Umbilical cord (tissue), 2 donors: ENCODE data around the gene MAGI1. TPM values are rescaled to one million over a fixed set of nuclear protein-coding genes. Genes with fewer than 3 reads are reported as not detected.
"Not testable (repeated sequence)": the region's sequence is repeated elsewhere in the genome, so short reads cannot be mapped to it uniquely, and the experiment has no call there.

Source experiments
- DNase-seq: peaks from one replicate; pipeline ENCODE4 v3.0.0-alpha.2; 2015; ENCODE audit warnings: low spot score
- total RNA-seq: library from RNA; depleted of rRNA; stranded (reverse); fragments of >200 nt; gene quantifications from one replicate; pipeline ENCODE4 v1.2.3, GENCODE V29; 2014; ENCODE audit warnings: low replicate concordance; ENCODE audit not compliant: insufficient read depth

Gene MAGI1
- total RNA-seq, 1 donor from 2014 or later, result 34.7 TPM

GRCh38 chr3:65565744-65566143 is 473.0 kb downstream of the MAGI1 start:
- DNase-seq, result not testable (repeated sequence)

- DNase-seq, result no peak
Measured at GRCh38 chr3:65564483-65564882, 474.2 kb downstream of the MAGI1 start.

GRCh38 chr3:65563861-65564260 is 474.9 kb downstream of the MAGI1 start:
- DNase-seq, result no peak

GRCh38 chr3:65562447-65562846 is 476.3 kb downstream of the MAGI1 start:
- no peak for DNase-seq

DNA sequence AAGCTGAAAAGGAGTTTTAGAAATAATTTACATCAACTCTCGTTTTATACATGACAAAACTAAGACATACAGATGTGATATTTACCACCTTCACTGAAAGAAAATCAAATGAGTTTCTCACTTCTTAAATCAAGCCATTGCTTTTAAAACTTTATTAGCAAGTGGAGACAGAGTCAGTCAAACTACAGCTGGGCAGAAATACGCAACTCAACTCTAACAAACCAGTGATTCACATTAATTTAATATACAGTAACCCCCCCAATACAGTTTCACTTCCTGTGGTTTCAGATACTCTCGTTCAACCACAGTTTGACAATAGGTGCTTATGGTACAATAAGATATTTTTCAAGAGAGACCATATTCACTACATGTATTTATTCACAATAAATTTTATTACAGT is 477.1 kb downstream of the MAGI1 start:
- DNase-seq, result no peak

DNA sequence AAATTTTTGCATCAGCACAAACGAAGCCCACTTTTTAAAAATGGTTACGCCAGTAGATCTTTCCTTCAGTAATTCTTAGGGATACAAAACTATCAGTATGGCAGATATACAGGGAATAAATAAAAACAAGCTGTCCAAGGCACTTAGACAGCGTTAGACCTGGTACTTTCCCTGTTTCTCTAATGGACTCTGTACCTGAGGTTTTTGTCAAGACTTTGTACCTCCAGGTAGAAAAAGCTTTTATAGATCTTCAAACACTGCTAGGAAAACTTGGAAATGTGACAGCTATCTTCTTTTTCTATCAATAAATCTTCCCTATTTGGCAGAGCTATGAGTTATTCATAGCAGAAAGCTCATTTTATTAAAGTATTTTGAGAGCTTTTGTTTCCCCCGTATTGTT is 477.8 kb downstream of the MAGI1 start:
- no peak for DNase-seq

DNA sequence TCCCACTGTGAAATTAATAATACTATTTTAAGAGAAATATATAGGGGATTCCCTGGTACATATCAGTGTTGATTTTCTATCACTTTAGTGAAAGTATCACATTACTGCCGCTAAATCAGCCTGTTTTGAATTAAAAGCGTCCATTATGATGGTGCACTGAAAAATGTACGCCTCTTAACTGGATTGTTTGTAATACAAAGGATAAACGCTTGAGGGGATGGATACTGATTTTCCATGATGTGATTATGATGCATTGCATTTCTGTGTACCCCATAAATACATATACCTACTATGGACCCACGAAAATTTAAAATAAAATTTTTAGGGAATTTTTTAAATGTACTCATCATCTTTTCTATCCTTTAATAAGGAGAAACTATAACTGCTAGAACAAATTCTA is 478.6 kb downstream of the MAGI1 start:
- DNase-seq, result no peak

- DNase-seq, result no peak
Measured at GRCh38 chr3:65559643-65560042, 479.1 kb downstream of the MAGI1 start.

DNA sequence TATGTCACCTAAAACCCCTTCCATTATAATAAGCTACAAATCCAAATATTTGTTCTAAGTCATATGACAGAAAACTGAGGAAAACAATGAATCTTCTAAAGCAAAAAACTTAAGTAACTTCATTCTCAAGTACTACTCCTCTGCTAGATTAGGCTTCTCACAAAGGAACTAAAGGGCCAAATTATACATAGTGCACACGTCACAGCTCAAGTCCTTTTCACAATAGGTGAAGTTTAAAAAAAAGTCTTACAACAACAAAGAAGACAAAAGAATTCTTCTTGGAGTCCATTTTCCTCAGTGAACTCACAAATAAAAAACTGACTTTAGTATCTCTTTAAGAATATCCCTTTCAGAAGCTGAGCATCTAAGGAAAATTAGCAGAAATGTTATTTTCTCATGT is 479.9 kb downstream of the MAGI1 start:
- DNase-seq, result no peak

- DNase-seq, result no peak
Measured at GRCh38 chr3:65557899-65558564, 480.7 kb downstream of the MAGI1 start.

DNA sequence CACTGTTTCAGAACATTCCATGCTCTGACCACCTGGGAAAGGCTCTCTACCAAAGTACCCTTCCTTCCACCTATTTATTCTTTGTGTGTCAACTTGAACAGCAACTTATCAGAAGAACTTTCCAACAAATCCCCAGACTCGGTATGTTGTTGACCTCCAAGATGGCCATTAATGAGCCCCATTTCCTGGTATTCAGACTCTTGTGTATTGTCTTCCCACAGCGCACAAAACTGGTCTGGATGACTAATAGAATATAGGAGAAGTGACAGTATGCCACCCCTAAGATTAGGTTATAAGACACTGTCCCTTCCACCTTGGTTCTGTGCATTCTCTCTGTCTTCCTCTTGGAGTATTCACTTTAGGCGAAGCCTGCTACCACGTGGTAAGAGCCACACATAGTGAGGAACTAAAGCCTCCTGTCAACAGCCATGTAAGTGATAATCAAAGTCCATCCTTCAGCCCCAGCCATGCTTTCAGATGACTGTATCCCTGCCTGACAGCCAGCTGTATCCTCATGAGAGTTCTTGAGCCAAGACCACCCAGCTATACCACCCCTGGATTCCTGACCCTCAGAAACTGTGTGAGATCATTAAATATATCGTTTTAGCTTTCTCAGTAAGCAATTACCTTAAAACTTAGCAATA is 481.7 kb downstream of the MAGI1 start:
- no peak for DNase-seq

DNA sequence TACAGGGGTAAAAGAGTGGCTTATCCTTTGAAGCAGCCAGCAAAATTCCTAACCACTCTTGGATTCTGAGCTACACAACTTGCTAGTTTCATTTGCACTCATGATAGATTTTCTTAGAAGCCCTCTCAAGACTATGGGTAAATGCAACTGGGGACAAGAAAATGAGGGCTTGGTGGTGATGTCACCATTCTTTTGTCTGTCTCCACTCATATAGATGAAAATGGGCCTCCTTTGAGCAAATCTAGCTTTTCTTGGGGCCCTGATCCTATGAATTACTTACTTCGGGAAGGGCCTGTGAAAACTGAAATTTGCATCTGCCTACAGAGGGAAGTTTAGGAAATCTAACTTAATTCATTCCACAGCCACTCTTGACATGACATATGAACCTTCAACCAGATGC is 486.3 kb downstream of the MAGI1 start:
- no peak for DNase-seq

GRCh38 chr3:65551945-65552344 is 486.8 kb downstream of the MAGI1 start:
- no peak for DNase-seq

DNA sequence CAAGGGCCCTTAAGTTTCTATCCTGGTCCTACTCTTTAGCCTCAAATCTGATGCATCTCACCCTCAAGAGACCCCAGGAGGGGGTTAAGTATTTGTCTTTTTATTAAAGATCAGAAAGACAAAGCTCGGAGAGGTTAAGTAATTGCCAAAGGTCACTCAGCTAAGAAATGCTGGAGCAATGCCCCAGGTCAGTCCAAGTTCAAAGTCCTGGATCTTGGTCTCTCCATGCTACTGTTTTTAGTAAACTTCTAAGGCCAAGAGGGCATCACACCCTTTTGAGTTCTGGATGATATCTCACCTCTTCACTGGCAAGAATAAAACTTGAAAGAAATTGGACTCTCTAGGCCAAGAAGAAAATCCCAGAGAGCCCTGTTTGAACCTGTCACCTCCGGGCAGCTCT is 488.6 kb downstream of the MAGI1 start:
- DNase-seq, result no peak

DNA sequence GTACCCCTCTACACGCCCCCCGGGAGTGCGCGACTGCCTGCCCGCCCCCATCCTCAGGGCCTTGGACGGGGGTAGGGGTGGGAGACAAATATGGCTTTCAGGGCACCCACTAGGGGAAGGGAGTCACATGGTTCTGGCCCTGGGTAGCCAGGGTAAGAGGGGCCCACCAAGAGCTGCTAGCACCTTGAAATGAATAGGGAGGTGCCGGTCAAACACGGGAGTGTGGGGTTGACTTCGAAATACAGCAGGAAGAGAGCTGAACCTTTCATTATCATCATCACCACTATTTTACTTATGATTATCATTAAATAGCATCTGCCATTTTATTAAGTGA is 489.1 kb downstream of the MAGI1 start:
- DNase-seq, result no peak

GRCh38 chr3:65548848-65549625 is 489.7 kb downstream of the MAGI1 start:
- peak; percentile 34 for DNase-seq

DNA sequence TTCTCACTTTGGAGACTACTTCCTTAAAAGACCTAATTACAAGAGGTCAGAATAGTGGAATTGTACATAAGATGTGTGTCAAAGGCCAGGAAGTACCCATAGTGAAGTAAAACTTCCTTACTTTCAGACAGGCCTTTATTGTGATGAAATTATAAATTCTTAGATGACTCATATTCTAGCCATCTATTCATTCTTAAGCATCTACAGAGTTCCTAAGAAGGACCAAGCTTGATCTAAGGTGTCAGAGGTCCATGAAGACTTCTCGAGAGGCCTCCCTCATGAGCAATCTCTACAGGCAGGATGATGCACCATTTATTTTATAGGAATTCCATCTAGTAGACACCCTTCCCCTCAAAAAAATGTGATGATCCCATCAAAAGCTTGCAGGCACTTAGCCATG is 493.3 kb downstream of the MAGI1 start:
- no peak for DNase-seq

DNA sequence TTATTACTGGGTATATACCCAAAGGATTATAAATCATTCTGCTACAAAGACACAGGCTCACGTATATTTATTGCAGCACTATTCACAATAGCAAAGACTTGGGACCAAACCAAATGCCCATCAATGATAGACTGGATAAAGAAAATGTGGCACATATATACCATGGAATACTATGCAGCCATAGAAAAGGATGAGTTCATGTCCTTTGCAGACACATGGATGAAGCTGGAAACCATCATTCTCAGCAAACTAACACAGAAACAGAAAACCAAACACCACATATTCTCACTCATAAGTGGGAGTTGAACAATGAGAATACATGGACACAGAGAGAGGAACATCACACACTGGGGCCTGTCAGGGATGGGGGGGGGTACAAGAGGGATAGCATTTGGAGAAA is 495.3 kb downstream of the MAGI1 start:
- DNase-seq, result not testable (repeated sequence)

- no peak for DNase-seq
Measured at GRCh38 chr3:65540666-65541065, 498.1 kb downstream of the MAGI1 start.

GRCh38 chr3:65539616-65540015 is 499.1 kb downstream of the MAGI1 start:
- DNase-seq, result no peak

DNA sequence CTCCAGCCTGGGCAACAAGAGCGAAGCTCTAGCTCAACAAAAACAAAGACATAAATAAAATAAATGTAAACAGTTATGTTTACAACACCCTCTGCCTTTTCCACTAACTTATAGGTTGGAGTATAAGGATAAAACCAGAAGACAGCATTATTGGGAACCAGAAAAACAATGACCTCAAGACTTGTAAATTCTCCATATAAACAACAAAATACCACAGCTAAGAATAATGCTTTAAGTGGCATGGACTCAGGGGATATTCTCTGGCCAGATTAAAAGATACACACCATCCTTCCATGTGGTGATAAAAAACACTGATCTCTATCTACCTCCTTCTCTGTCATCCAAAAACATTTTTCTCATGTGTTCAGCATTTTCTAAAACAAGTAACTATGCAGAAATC is 500.6 kb downstream of the MAGI1 start:
- no peak for DNase-seq

DNA sequence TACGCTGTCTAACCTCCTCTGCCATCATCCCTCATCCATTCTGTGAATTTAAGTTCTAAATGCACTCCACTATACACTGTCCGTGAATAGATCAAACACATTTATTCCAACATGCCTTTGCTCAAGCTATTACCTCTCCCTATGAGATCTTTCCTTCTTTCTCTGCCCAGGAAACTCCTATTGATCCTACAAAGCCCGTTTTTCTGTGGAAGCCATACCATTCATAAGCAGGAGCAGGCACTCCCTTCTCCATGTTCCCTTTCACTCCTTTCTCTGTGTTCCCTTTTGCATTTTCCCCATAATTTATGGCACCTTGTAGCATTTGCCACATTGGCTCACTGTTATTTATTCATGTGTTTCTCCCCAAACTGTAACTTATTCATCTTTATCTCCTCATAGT is 501.6 kb downstream of the MAGI1 start:
- DNase-seq, result no peak

DNA sequence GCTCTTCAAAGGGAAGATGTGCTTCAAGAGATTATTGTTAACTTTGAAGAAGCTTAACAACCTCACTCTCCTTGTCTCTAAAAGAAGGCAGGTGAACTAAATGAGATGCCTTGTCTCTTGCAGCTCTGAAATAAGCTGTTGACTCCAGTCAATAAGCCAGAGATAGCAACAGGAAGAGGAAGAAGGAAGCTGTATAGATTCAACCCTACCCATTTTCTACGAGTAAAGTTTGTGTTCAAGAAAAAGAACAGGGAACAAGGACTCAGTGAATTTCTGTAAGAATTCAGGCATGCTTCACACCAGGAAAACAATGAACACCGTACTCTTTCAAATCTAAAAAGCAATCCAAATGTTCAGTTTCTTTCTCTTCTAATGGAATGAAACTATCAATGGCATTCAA is 503.5 kb downstream of the MAGI1 start:
- DNase-seq, result no peak
